Astrocyte of the spinal cord (primary cell): ENCODE data around the gene TMEM219.

Experiments
- DNase-seq: peaks from one replicate; pipeline ENCODE4 v3.0.0; 2011; ENCODE audit warnings: low read depth, low spot score
- H3K4me3 ChIP-seq: 2 replicates; pipeline ENCODE4 v1.5.1; 2011; ENCODE audit warnings: low read depth, mild to moderate bottlenecking, low read length, moderate library complexity
- CTCF ChIP-seq: IDR thresholded peaks from 2 replicates; pipeline ENCODE4 v1.5.1; 2012; ENCODE audit warnings: low read depth, mild to moderate bottlenecking, low read length, inconsistent platforms
- in situ Hi-C: cut with HindIII; loops from 2 replicates; pipeline ENCODE4 v1.10.0; 2017; ENCODE audit warnings: low sequenced_read_pairs

The TMEM219 gene

GRCh38 chr16:29963021-29963743, 1.3 kb downstream of the TMEM219 start:
- no peak for TF ChIP-seq CTCF
- no peak for DNase-seq
- peak overlapping the region; percentile 77 for H3K4me3 ChIP-seq
- in situ Hi-C loops: no loop called here

- no peak for DNase-seq
- TF ChIP-seq CTCF: no peak
- no peak overlapping the region for H3K4me3 ChIP-seq
- in situ Hi-C loops: no loop called here
These were observed 6.3 kb downstream of the TMEM219 start for GRCh38 chr16:29968205-29968604.

GRCh38 chr16:29971304-29971703, 9.4 kb downstream of the TMEM219 start:
- in situ Hi-C loops: no loop called here
- no peak overlapping the region for H3K4me3 ChIP-seq
- no peak for TF ChIP-seq CTCF
- no peak for DNase-seq

GRCh38 chr16:29972500-29972899, 10.6 kb downstream of the TMEM219 start:
- no peak overlapping the region for H3K4me3 ChIP-seq
- DNase-seq: no peak
- in situ Hi-C loops: no loop called here
- no peak for TF ChIP-seq CTCF

GRCh38 chr16:29972992-29973383, 11.1 kb downstream of the TMEM219 start:
- in situ Hi-C loops: no loop called here
- H3K4me3 ChIP-seq: no peak overlapping the region
- no peak for DNase-seq
- no peak for TF ChIP-seq CTCF

GRCh38 chr16:29973384-29974246, 11.7 kb downstream of the TMEM219 start, which contains the start of gene TAOK2:
TAOK2 (plus strand) TSS chr16:29973868; CDS start chr16:29977773, 3,905 bp downstream.
- peak within 1 kb of the TSS; percentile 93 for H3K4me3 ChIP-seq
- TF ChIP-seq CTCF: no peak
- in situ Hi-C loops: no loop called here
- peak; percentile 100 for DNase-seq
